ENCODE measurements around the gene SH3BP5. TPM values are rescaled to one million over a fixed set of nuclear protein-coding genes. Genes with fewer than 3 reads are reported as not detected.

SH3BP5 gene
- total RNA-seq, 2 experiments from 2014 or later: 15.1 to 31.3 TPM

GRCh38 chr3:15279671-15280402 lies 52.5 kb downstream of the SH3BP5 start:
- no peaks in the 10 kb centered on the region for H3K9me2 ChIP-seq (ENCODE audit: insufficient read depth, low read length)
- H3K36me3 ChIP-seq (ENCODE audit: insufficient read depth, low read length): no peaks in the 10 kb centered on the region
- H4K20me1 ChIP-seq (ENCODE audit: insufficient read depth, low read length): no peaks in the 10 kb centered on the region
- BruUV-seq (replicated peaks): no TSS peak
- peaks cover 31% of the 10 kb centered on the region for H3K4me1 ChIP-seq (ENCODE audit: insufficient read depth, low read length, poor library complexity, severe bottlenecking)
- H3K9me3 ChIP-seq (ENCODE audit: low read length): no peaks in the 10 kb centered on the region
- DNase-seq (ENCODE audit: low spot score): no peak
- CTCF ChIA-PET (ENCODE audit: unreplicated experiment): interaction anchor here (1.0 kb wide), 2 partner anchors 9 to 13 kb away, joined by 3 read pairs; no protein-coding TSS in a partner anchor
- H2AFZ ChIP-seq (ENCODE audit: low read length): no peak overlapping the region
- no peak overlapping the region for H3K27ac ChIP-seq (ENCODE audit: low read depth, low read length, poor library complexity, severe bottlenecking)
- H3K79me2 ChIP-seq (ENCODE audit: insufficient read depth, low read depth, low read length): no peaks in the 10 kb centered on the region
- TF ChIP-seq EZH2phosphoT487 (IDR thresholded peaks at IDR 0.05; ENCODE audit: borderline replicate concordance, low read depth, low read length) (no peak), CTCF (conservative IDR thresholded peaks at IDR 0.05; ENCODE audit: low read length) (no peak)
- no peak overlapping the region for H3K4me2 ChIP-seq (ENCODE audit: low read length)
- POLR2A ChIA-PET: interaction anchor here (0.6 to 1.5 kb wide), 7 partner anchors 10 to 101 kb away, joined by 3 to 10 read pairs (median 3); no protein-coding TSS in a partner anchor
- no peak overlapping the region for H3K4me3 ChIP-seq (ENCODE audit: low read depth, low read length, poor library complexity, severe bottlenecking)
- intact Hi-C loops (cut with micrococcal nuclease; ENCODE audit: unreplicated experiment): no loop called here

GRCh38 chr3:15279205-15279604 lies 53.2 kb downstream of the SH3BP5 start:
- DNase-seq (ENCODE audit: low spot score): no peak
- Histone ChIP-seq H3K79me2 (ENCODE audit: insufficient read depth, low read depth, low read length) (no peaks in the 10 kb centered on the region), H3K4me2 (ENCODE audit: low read length) (no peak overlapping the region), H3K36me3 (ENCODE audit: insufficient read depth, low read length) (no peaks in the 10 kb centered on the region), H2AFZ (ENCODE audit: low read length) (no peak overlapping the region), H3K4me1 (ENCODE audit: insufficient read depth, low read length, poor library complexity, severe bottlenecking) (peaks cover 28% of the 10 kb centered on the region), H3K27ac (ENCODE audit: low read depth, low read length, poor library complexity, severe bottlenecking) (no peak overlapping the region), H3K9me3 (ENCODE audit: low read length) (no peaks in the 10 kb centered on the region), H4K20me1 (ENCODE audit: insufficient read depth, low read length) (no peaks in the 10 kb centered on the region), H3K4me3 (ENCODE audit: low read depth, low read length, poor library complexity, severe bottlenecking) (no peak overlapping the region), H3K9me2 (ENCODE audit: insufficient read depth, low read length) (no peaks in the 10 kb centered on the region)
- intact Hi-C loops (cut with micrococcal nuclease; ENCODE audit: unreplicated experiment): no loop called here
- POLR2A ChIA-PET: interaction anchor here (0.6 to 1.5 kb wide), 5 partner anchors 12 to 101 kb away, joined by 3 to 4 read pairs (median 3); no protein-coding TSS in a partner anchor
- BruUV-seq (replicated peaks): no TSS peak
- CTCF ChIA-PET (ENCODE audit: unreplicated experiment): interaction anchor here (1.0 kb wide), 1 partner anchor 12 kb away, joined by 3 read pairs; no protein-coding TSS in a partner anchor
- TF ChIP-seq EZH2phosphoT487 (IDR thresholded peaks at IDR 0.05; ENCODE audit: borderline replicate concordance, low read depth, low read length) (no peak), CTCF (conservative IDR thresholded peaks at IDR 0.05; ENCODE audit: low read length) (no peak)
